A204.1 (cell line): ENCODE measurements around the gene TRIM13.

ENCODE experiments used
- FAIRE-seq: peaks from 2 replicates; lab custom pipeline; 2012; peaks lifted over from hg19 to GRCh38; lab: Jason Lieb, UNC

TRIM13 gene

DNA sequence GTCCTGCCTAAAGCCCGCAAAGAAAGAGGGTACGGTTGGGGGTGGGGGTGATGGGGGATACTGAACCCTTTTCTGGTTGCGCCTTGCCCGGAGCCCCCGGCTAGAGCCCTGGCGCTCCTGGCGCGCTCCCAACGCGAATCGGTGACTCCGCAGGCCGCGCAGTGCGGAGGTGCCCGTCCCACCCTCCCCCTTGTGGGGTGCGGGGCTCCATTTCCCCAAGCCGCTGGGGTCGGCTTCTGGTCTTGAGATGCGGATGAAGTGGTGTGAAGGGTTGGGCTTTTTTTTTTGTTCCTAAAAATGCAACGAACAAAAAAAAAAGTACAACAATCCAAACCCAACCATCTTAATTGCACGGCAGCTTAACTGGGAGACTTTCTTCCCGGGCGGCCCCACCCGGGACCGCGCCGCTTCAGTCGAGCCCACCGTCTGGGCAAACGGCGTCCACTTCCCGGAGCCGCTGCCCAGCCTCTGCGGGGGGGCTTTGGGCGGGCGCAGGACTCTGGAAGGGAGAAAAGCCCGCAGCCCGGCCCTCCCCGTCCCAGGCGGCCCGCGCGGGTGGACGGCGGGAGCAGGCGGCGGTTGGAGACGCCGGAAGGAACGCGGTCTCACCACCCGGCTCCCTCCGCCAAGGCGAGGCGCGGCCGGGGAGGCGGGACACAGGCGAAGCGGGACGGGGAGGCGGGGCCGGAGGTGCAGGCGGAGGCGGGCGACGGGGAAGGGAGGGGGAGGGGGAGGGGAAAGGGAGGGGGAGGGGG is 504 bp upstream of the TRIM13 start:
- no peak for FAIRE-seq

DNA sequence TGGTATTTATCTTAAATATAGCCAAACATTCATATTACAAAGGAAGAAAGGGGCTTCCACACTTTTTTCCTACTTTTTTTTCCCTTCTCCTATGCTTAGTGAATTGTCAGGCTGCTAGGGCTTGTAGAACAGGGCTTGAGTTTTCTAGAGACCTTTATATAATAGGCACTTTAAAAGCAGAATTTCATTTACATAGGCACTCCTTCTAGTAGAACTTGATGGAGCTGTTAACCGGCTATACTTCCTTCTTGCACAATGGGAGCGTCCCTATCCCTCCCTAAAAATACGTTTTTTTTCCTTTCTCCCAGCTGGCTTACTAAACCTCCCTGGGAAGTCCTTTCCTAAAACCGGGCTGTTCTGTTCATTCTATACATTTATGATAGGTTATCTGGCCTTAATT is 1.1 kb downstream of the TRIM13 start:
- no peak for FAIRE-seq

- no peak for FAIRE-seq
Observed at GRCh38 chr13:49998714-49999624, 2.1 kb downstream of the TRIM13 start.

DNA sequence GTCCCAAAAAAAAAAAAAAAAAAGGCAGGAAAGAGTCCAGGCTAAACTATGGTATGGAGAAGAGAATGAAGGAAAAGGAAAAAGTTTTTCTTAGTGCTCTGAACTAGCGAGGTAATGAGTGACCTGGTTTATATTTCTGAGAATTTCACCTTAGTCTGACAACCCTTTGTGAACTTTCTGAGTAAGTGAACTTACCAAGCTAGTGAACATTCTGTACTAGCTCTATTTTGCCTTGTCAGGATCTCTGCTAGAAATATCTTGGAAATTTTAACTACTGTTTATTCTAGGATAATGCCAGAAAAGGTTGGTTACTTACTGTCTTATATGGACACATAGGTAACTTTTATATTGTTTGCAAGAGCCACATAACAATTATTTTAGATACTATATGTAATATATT is 4.4 kb downstream of the TRIM13 start:
- peak; percentile 19 for FAIRE-seq

- FAIRE-seq, result no peak
Observed at GRCh38 chr13:50006426-50007135, 9.7 kb downstream of the TRIM13 start.

DNA sequence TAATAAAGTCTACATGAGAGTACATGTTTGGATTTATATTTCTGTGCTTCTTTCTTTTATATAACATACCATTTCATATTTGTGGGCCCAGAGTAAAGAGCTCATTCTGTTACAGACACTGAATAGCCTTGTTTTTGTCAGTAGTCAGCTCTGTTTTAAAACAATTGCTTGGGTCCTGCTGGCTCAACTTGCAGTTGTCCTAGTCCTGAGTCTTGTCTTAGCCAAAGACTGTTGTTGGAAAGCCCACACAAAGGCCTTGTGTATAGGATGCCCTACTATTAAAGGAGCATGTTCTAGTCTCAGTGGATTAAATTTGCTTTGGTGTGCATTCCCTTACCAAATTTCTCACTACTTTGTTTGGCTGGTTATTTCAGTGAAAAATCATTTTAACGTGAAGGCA is 14.6 kb downstream of the TRIM13 start:
- FAIRE-seq, result no peak

DNA sequence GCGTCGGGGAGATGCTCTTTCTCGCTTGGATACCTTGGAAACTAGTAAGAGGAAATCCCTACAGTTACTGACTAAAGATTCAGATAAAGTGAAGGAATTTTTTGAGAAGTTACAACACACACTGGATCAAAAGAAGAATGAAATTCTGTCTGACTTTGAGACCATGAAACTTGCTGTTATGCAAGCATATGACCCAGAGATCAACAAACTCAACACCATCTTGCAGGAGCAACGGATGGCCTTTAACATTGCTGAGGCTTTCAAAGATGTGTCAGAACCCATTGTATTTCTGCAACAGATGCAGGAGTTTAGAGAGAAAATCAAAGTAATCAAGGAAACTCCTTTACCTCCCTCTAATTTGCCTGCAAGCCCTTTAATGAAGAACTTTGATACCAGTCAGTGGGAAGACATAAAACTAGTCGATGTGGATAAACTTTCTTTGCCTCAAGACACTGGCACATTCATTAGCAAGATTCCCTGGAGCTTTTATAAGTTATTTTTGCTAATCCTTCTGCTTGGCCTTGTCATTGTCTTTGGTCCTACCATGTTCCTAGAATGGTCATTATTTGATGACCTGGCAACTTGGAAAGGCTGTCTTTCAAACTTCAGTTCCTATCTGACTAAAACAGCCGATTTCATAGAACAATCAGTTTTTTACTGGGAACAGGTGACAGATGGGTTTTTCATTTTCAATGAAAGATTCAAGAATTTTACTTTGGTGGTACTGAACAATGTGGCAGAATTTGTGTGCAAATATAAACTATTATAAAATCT is 15.7 kb downstream of the TRIM13 start:
- FAIRE-seq, result no peak

DNA sequence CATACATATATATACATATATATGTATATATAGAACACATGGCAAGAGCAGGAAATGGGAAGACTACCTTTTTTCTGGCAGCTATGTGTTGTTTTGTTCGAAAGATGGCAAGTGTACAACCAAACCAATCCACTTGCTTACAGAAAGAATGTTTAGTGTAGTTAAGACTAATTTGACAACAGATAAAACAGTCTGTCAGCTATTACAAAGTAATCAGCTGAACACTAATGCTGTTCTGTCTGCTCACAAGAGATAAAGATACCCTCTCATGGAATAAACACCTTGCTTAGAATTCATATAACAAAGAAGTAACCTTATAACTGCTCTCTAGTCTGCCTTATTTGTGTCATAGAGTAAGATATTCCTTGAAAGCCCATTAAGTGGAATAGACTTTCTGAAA is 17.5 kb downstream of the TRIM13 start:
- FAIRE-seq, result no peak

- FAIRE-seq, result no peak
Observed at GRCh38 chr13:50015258-50015657, 18.4 kb downstream of the TRIM13 start, which contains the start of gene KCNRG. TSS of gene KCNRG (plus strand) at chr13:50015444. CDS start at chr13:50015494, 50 bp downstream.

DNA sequence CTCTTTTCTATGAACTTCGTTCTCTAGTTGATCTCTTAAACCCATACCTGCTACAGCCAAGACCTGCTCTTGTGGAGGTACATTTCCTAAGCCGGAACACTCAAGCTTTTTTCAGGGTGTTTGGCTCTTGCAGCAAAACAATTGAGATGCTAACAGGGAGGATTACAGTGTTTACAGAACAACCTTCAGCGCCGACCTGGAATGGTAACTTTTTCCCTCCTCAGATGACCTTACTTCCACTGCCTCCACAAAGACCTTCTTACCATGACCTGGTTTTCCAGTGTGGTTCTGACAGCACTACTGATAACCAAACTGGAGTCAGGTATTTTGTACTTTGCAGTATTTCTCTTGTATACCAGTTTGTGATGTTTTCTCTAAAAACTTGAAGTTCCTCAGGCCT is 18.9 kb downstream of the TRIM13 start:
- FAIRE-seq, result no peak

DNA sequence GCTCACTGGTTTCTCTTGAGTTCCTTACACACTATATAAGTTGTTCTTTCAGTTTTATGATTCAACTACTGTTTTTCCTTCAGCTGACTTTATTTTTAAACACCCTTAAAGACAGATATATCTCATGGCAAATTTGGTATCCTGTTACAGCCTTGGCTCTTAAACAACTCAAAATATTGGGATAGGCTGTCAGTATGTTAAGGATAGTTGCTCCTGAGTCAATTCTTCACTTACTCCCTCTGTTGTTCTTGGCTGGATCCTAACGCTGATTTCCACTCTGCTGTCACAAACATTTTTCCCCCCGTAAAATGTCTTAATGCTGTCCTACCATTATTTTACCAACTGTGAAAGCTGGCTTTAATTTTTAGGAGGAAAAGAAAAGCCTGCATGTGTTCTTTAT is 19.6 kb downstream of the TRIM13 start:
- FAIRE-seq, result no peak

GRCh38 chr13:50017819-50018218 is 21.0 kb downstream of the TRIM13 start:
- FAIRE-seq, result no peak

DNA sequence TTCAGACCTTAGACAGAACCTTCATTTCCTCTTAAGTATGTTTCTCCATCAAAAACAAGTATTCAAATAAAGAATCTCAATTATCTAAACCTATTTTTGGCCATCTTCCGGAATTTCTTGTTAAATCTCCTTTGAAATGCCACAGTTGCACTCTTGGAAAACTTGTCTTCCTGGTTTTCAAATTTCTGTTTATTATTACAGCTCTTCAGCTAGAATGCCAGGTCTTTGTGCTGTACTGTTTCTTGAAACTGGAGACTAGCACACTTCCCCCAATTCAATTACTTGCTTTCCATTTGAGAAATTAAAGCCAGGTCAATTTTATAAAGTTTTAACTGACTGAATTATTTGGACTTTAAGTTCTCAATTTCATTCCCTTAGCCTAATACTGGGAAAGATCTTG is 28.6 kb downstream of the TRIM13 start:
- no peak for FAIRE-seq

DNA sequence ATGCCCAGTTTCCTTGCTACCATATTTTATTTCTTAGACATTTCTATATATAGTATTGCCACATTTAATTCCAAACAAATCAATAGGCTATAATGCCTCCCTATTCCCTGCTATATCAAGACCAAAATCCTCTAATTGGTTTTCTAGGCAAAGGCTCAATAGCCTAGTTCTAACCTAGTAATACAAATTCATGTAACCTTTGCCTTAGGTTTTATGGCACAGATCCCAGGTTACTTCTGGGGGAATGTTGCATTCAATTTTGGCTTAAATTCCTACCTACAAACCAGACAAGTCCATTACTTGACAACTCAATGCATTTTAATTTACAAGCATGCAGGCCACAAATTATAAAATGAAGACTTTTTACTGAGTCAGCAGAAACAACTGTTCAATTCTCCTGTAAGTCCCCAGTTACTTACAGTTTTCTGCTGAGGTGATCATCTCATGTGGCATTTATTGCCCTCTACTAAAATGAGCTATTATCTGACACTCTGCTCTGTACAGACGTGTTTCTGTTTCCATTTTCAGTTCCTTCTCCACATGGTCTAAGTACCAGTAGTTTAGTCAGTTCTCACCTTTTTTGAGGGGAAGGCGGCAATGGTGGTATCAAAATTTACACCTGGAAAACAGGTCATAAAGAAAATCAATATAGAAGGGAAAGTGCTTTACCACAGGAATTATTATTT is 30.1 kb downstream of the TRIM13 start:
- FAIRE-seq, result no peak

DNA sequence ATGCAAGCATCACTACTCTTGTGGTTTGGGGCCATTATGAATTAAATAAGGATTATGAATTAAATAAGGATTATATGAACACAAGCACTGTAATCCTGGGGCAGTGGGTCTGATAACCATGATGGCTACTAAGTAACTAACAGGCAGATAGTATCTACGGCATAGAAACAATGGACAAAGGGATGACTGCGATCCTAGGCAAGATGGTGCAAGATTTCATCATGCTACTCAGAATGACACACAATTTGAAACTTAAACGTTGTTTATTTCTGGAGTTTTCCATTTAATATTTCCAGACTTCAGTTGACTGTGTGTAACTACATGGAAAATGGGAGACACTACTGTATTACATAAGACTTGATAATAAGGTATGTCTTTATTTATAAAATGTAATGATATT is 33.5 kb downstream of the TRIM13 start:
- FAIRE-seq, result no peak

- no peak for FAIRE-seq
Observed at GRCh38 chr13:50033725-50034124, 36.9 kb downstream of the TRIM13 start.

DNA sequence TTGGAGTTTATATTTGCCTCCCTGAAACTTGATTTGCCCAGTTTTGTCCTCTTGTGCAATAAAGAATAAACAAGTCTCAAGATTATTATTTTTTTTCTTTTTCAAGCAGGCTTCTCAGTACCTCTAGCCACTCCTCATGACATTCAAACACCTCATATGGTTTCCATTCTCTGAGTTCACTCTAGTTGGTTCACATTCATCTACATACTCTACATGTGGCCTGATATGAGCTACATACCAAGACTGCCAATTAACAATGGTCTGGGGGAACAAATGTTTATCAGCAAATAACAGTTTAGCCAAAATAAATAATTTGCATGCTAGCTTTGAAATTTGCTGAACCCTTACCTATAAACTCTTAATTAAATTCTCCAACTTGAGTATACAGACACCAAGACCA is 40.9 kb downstream of the TRIM13 start:
- no peak for FAIRE-seq

DNA sequence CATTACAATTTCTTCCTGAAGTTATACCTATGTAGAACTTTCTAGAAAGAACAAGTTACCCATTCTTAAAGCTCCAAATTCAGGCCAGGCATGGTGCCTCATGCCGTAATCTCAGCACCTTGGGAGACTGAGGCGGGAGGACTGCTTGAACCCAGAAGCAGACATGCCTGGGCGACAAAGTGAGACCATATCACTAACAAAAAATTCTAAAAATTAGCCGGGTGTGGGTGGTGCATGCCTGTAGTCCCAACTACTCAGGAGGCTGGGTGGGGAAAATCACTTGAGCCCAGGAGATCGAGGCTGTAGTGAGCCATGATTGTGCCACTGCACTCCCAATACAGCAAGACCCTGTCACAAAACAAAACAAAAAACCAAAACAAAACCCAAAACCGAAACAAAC is 41.4 kb downstream of the TRIM13 start:
- FAIRE-seq, result no peak

- no peak for FAIRE-seq
Observed at GRCh38 chr13:50052478-50052877, 55.6 kb downstream of the TRIM13 start.

GRCh38 chr13:50053844-50054243 is 57.0 kb downstream of the TRIM13 start:
- FAIRE-seq, result no peak

DNA sequence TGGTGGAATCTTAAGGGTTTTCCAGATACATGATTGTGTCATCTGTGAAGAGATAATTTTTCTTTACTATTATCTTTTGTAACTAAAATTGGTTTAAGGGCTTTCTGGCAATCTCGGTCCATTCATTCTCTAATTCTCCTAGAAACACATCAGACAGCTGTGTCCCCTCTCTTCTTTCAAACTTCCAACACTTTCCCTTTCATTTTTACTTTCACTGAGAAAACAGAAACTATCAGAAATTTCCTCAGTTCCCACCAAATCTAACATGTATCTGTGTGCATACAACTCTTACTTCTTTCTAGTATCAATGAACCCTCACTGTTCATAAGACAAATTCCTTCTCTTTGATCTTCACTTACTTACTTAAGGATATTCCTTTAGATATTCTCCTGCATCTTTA is 58.6 kb downstream of the TRIM13 start:
- no peak for FAIRE-seq
